ENCODE results near the gene CARD19. TPM values are rescaled to one million over a fixed set of nuclear protein-coding genes. Genes with fewer than 3 reads are reported as not detected.
"Not testable (repeated sequence)": the region's sequence is repeated elsewhere in the genome, so short reads cannot be mapped to it uniquely, and the experiment has no call there.

Gene CARD19
- total RNA-seq, 1 experiment from 2014 or later: 54.5 TPM

GRCh38 chr9:93100276-93100636 is 4.2 kb downstream of the CARD19 start:
- ATAC-seq (no peak), DNase-seq (ENCODE audit: low read depth, low spot score) (no peak)
- ChIA-PET POLR2A (no interaction called here), CTCF (no interaction called here), RAD21 (ENCODE audit: low non-redundant PET in 1 of 2, low total read pairs in 2 of 2, uncharacterized antibody in 2 of 2, unreplicated experiment in 2 of 2) (no interaction called here)
- Histone ChIP-seq H3K36me3 (ENCODE audit: control insufficient read depth in 1 of 2, insufficient read depth in 2 of 2, low read length in 2 of 2) (no peaks in the 10 kb centered on the region), H3K9ac (ENCODE audit: low read length) (no peak overlapping the region), H3K9me2 (ENCODE audit: insufficient read depth) (no peaks in the 10 kb centered on the region), H3K4me2 (ENCODE audit: low read length) (no peak overlapping the region), H3K79me2 (ENCODE audit: insufficient read depth, low read length) (peaks cover 86% of the 10 kb centered on the region), H4K20me1 (ENCODE audit: insufficient read depth) (no peaks in the 10 kb centered on the region), H3K9me3 (ENCODE audit: control insufficient read depth in 1 of 2, insufficient read depth in 1 of 2, low read depth in 1 of 2, low read length in 2 of 2) (peaks cover 5 to 6% of the 10 kb centered on the region in 2 experiments; a peak in 1 of 4 replicates), H3K27me3 (ENCODE audit: insufficient read depth, low read length) (no peaks in the 10 kb centered on the region), H2AFZ (ENCODE audit: low read depth, low read length, poor library complexity, severe bottlenecking) (no peak overlapping the region), H3K27ac (ENCODE audit: low read depth, low read length) (no peak overlapping the region), H3K4me3 (replicated peaks in 1 of 2; ENCODE audit: low read depth in 1 of 2, low read length in 2 of 2) (no peak overlapping the region), H3K4me1 (ENCODE audit: control insufficient read depth in 1 of 2, insufficient read depth in 2 of 2, low read length in 2 of 2) (peaks cover 28 to 37% of the 10 kb centered on the region in 2 experiments)
- TF ChIP-seq ZBTB33 (IDR thresholded peaks at IDR 0.05; ENCODE audit: extremely low read depth, insufficient replicate concordance, low read length): no peak
- no peak for TF ChIP-seq POLR2A (IDR thresholded peaks at IDR 0.05; ENCODE audit: borderline replicate concordance, extremely low read depth, insufficient read depth, insufficient read length)
- TF ChIP-seq SIN3A (IDR thresholded peaks at IDR 0.05; ENCODE audit: low read depth): no peak
- TF ChIP-seq YY1 (IDR thresholded peaks at IDR 0.05; ENCODE audit: extremely low read depth, insufficient replicate concordance, low read depth, low read length): no peak
- TF ChIP-seq RAD21 (IDR thresholded peaks at IDR 0.05; ENCODE audit: low read depth): no peak
- TF ChIP-seq ZFX (IDR thresholded peaks at IDR 0.05): no peak
- no peak for TF ChIP-seq CEBPB (IDR thresholded peaks at IDR 0.05; ENCODE audit: low read depth)
- no peak for TF ChIP-seq EZH2phosphoT487 (IDR thresholded peaks at IDR 0.05; ENCODE audit: borderline replicate concordance)
- no peak for TF ChIP-seq CBX3 (IDR thresholded peaks at IDR 0.05; ENCODE audit: low read depth)
- TF ChIP-seq ELF1 (IDR thresholded peaks at IDR 0.05; ENCODE audit: borderline replicate concordance, low read depth): no peak
- no peak for TF ChIP-seq FOSL1 (IDR thresholded peaks at IDR 0.05; ENCODE audit: low read depth)
- TF ChIP-seq SRF (IDR thresholded peaks at IDR 0.05; ENCODE audit: low read depth): no peak
- TF ChIP-seq EGR1 (IDR thresholded peaks at IDR 0.05; ENCODE audit: low read depth): no peak
- TF ChIP-seq JUND (IDR thresholded peaks at IDR 0.05): no peak
- no peak for TF ChIP-seq MAX (IDR thresholded peaks at IDR 0.05)
- TF ChIP-seq REST (IDR thresholded peaks at IDR 0.05; ENCODE audit: low read depth): no peak
- intact Hi-C loops (cut with micrococcal nuclease): no loop called here
- no TSS peak for BruUV-seq (replicated peaks)

- POLR2A ChIA-PET; DNase-seq (ENCODE audit: low read depth, low spot score); H3K9me2 ChIP-seq (ENCODE audit: insufficient read depth); H2AFZ ChIP-seq (ENCODE audit: low read depth, low read length, poor library complexity, severe bottlenecking); H3K9ac ChIP-seq (ENCODE audit: low read length); H3K9me3 ChIP-seq (ENCODE audit: control insufficient read depth in 1 of 2, insufficient read depth in 1 of 2, low read depth in 1 of 2, low read length in 2 of 2); H3K27me3 ChIP-seq (ENCODE audit: insufficient read depth, low read length); H3K36me3 ChIP-seq (ENCODE audit: control insufficient read depth in 1 of 2, insufficient read depth in 2 of 2, low read length in 2 of 2); ATAC-seq; RAD21 ChIA-PET (ENCODE audit: low non-redundant PET in 1 of 2, low total read pairs in 2 of 2, uncharacterized antibody in 2 of 2, unreplicated experiment in 2 of 2); H4K20me1 ChIP-seq (ENCODE audit: insufficient read depth); H3K4me2 ChIP-seq (ENCODE audit: low read length); H3K4me3 ChIP-seq (replicated peaks in 1 of 2; ENCODE audit: low read depth in 1 of 2, low read length in 2 of 2); H3K27ac ChIP-seq (ENCODE audit: low read depth, low read length); intact Hi-C loops (cut with micrococcal nuclease); BruUV-seq (replicated peaks); CTCF ChIA-PET: not testable (repeated sequence)
- H3K4me1 ChIP-seq (ENCODE audit: control insufficient read depth in 1 of 2, insufficient read depth in 2 of 2, low read length in 2 of 2): peaks cover 28 to 36% of the 10 kb centered on the region in 2 experiments
- peaks cover 92% of the 10 kb centered on the region for H3K79me2 ChIP-seq (ENCODE audit: insufficient read depth, low read length)
These were observed 5.1 kb downstream of the CARD19 start for GRCh38 chr9:93101086-93101485.
